GM12801 (cell line): ENCODE data around the gene FUT1.

Source experiments
- CTCF ChIP-seq: IDR thresholded peaks from one replicate; pipeline ENCODE4 v1.5.1; 2011; ENCODE audit warnings: control low read depth; ENCODE audit not compliant: insufficient read length; ENCODE audit errors: extremely low read depth

Gene FUT1

GRCh38 chr19:48740164-48740972, 12.1 kb downstream of the FUT1 start, which contains the start of gene RASIP1:
Gene RASIP1 (minus strand): TSS chr19:48740610. CDS start chr19:48740282, 328 bp downstream.
- no peak for TF ChIP-seq CTCF

GRCh38 chr19:48739404-48740163, 12.9 kb downstream of the FUT1 start:
- TF ChIP-seq CTCF: no peak

- no peak for TF ChIP-seq CTCF
Measured at GRCh38 chr19:48738557-48739403, 13.7 kb downstream of the FUT1 start.

GRCh38 chr19:48737360-48737998, 15.0 kb downstream of the FUT1 start:
- TF ChIP-seq CTCF: no peak

GRCh38 chr19:48735031-48735615, 17.3 kb downstream of the FUT1 start:
- TF ChIP-seq CTCF: no peak

GRCh38 chr19:48734625-48735024, 17.8 kb downstream of the FUT1 start:
- TF ChIP-seq CTCF: no peak
